ENCODE results near the gene CAST.
"Not testable (repeated sequence)": the region's sequence is repeated elsewhere in the genome, so short reads cannot be mapped to it uniquely, and the experiment has no call there.

Gene CAST

GRCh38 chr5:96721351-96721977 lies 59.3 kb downstream of the CAST start:
- no peaks in the 10 kb centered on the region for H3K9me3 Mint-ChIP-seq
- peaks cover 14% of the 10 kb centered on the region for H3K4me1 Mint-ChIP-seq (ENCODE audit: low read depth)
- H3K4me3 Mint-ChIP-seq, result no peak overlapping the region
- H3K27ac Mint-ChIP-seq, result peak overlapping the region; percentile 27
- H3K27me3 Mint-ChIP-seq (ENCODE audit: low read depth), result no peaks in the 10 kb centered on the region
- H3K36me3 Mint-ChIP-seq (ENCODE audit: low read depth), result peaks cover 15% of the 10 kb centered on the region

DNA sequence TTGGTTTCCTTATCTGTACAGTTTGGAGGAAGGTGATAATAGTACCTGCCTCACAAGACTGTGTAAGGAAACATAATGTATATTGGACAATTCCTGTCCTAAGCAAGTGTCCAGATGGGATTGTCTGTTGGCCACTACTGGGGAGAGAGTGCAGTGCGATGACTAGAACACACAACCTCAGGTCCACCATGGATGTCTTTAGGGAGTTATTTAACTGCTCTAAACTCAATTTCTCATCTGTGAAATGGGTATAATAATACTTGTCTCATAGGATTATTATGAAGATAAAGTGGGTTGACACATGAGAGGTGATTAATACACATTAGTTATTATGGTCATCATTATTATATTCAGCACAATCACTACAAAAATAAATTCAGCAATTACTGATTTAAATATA lies 63.1 kb downstream of the CAST start:
- H3K27me3 Mint-ChIP-seq (ENCODE audit: low read depth), result no peaks in the 10 kb centered on the region
- H3K9me3 Mint-ChIP-seq, result no peaks in the 10 kb centered on the region
- peaks cover 14% of the 10 kb centered on the region for H3K36me3 Mint-ChIP-seq (ENCODE audit: low read depth)
- peaks cover 7% of the 10 kb centered on the region for H3K4me1 Mint-ChIP-seq (ENCODE audit: low read depth)
- no peak overlapping the region for H3K4me3 Mint-ChIP-seq
- H3K27ac Mint-ChIP-seq, result no peak overlapping the region

- H3K4me1 Mint-ChIP-seq (ENCODE audit: low read depth), result peaks cover 3% of the 10 kb centered on the region
- no peaks in the 10 kb centered on the region for H3K9me3 Mint-ChIP-seq
- H3K27ac Mint-ChIP-seq, result no peak overlapping the region
- H3K27me3 Mint-ChIP-seq (ENCODE audit: low read depth), result no peaks in the 10 kb centered on the region
- peaks cover 25% of the 10 kb centered on the region for H3K36me3 Mint-ChIP-seq (ENCODE audit: low read depth)
- H3K4me3 Mint-ChIP-seq, result no peak overlapping the region
These were observed 64.6 kb downstream of the CAST start for GRCh38 chr5:96726802-96727201.

GRCh38 chr5:96729156-96729555 lies 67.0 kb downstream of the CAST start:
- Mint-ChIP-seq H3K4me1 (ENCODE audit: low read depth) (peaks cover under 1% of the 10 kb centered on the region), H3K27me3 (ENCODE audit: low read depth) (no peaks in the 10 kb centered on the region), H3K27ac (no peak overlapping the region), H3K9me3 (no peaks in the 10 kb centered on the region), H3K4me3 (no peak overlapping the region), H3K36me3 (ENCODE audit: low read depth) (peaks cover 31% of the 10 kb centered on the region)

DNA sequence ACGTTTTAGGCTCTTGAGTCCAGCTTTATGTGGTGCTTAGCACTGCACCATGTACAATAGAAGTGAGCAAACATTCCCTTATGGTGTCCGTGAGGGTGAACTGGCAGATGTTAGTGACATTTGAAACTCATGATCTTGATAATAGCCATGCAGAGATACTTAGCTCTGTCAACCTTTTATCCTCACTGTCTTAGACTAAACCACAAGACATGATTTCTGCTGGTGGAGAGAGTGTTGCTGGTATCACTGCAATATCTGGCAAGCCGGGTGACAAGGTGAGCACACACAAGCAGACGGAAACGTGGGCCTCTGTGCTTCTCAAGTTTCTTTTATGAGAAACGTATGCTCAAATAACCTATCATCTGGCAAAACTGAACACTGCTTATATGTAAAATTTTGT lies 68.4 kb downstream of the CAST start:
- Mint-ChIP-seq H3K27ac (no peak overlapping the region), H3K36me3 (ENCODE audit: low read depth) (peaks cover 31% of the 10 kb centered on the region), H3K9me3 (no peaks in the 10 kb centered on the region), H3K4me1 (ENCODE audit: low read depth) (peaks cover 2% of the 10 kb centered on the region), H3K4me3 (no peak overlapping the region), H3K27me3 (ENCODE audit: low read depth) (no peaks in the 10 kb centered on the region)

DNA sequence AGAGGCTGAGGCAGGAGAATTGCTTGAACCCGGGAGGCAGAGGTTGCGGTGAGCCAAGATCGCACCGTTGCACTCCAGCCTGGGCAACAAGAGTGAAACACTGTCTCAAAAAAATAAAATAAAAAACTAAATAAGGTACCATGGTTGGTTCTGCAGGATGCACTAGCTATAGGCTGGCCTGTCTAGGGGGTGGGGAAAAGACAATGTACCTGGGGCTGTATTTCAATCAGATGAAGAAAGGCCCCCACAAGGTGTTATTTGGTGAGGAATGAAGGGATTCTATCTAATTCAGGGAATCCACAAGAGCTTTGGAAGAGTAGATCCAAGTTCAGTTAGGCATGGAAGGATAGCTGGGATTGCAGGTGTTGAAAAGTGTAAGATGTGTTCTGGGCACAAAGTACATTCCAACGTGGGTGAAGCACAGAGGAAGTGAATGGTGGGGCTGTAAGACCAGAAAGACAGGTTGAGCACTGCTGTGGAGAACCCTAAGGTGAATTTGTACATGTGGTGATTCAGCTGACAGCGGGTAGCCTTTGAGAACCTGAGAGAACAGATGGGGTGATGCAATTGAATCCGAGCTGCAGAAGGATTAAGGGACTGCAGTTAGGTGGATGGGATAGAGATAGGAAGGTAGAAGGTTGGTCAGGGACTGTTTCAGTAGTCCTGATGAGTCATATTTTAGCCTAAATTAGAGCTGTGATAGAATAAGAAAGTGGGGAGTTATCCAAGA lies 71.8 kb downstream of the CAST start:
- Mint-ChIP-seq H3K4me3 (no peak overlapping the region), H3K27ac (no peak overlapping the region), H3K4me1 (ENCODE audit: low read depth) (peaks cover 2% of the 10 kb centered on the region), H3K9me3 (no peaks in the 10 kb centered on the region), H3K27me3 (ENCODE audit: low read depth) (no peaks in the 10 kb centered on the region), H3K36me3 (ENCODE audit: low read depth) (peaks cover 28% of the 10 kb centered on the region)

DNA sequence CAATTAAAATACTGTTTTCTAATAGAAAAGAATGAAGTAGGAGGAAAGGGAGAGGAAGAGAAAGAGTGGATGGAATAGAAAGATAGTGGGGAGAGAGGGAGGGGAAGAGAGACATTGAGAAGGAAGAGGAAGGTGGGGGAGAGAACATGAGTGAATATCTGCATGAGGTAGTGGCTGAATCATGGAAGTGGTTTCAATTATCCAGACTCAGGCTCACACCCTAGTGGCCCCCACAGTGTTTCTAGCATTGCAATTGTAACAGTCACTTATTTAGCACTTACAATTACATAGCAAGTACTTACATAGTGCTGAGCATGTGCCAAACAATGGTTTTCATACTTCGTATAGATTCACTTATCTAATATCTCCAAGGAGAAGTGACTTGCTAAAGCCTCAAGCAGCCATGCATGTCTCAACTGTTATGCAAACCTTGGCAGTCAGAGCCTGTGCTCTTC lies 72.7 kb downstream of the CAST start:
- H3K4me3 Mint-ChIP-seq, result no peak overlapping the region
- H3K36me3 Mint-ChIP-seq (ENCODE audit: low read depth), result peaks cover 23% of the 10 kb centered on the region
- no peaks in the 10 kb centered on the region for H3K9me3 Mint-ChIP-seq
- no peak overlapping the region for H3K27ac Mint-ChIP-seq
- H3K27me3 Mint-ChIP-seq (ENCODE audit: low read depth), result no peaks in the 10 kb centered on the region
- H3K4me1 Mint-ChIP-seq (ENCODE audit: low read depth), result peaks cover 2% of the 10 kb centered on the region

GRCh38 chr5:96736937-96737336 lies 74.8 kb downstream of the CAST start:
- peaks cover 27% of the 10 kb centered on the region for H3K36me3 Mint-ChIP-seq (ENCODE audit: low read depth)
- no peak overlapping the region for H3K4me3 Mint-ChIP-seq
- peaks cover 2% of the 10 kb centered on the region for H3K4me1 Mint-ChIP-seq (ENCODE audit: low read depth)

GRCh38 chr5:96741106-96741505 lies 78.9 kb downstream of the CAST start:
- H3K27ac Mint-ChIP-seq, result no peak overlapping the region

More at GRCh38 chr5:96736937-96737336, 74.8 kb downstream of the CAST start:
- H3K27me3 Mint-ChIP-seq (ENCODE audit: low read depth), result no peaks in the 10 kb centered on the region
- H3K9me3 Mint-ChIP-seq, result no peaks in the 10 kb centered on the region
- no peak overlapping the region for H3K27ac Mint-ChIP-seq

GRCh38 chr5:96741891-96742309 lies 79.7 kb downstream of the CAST start:
- no peak overlapping the region for H3K27ac Mint-ChIP-seq
- no peak overlapping the region for H3K4me3 Mint-ChIP-seq
- H3K36me3 Mint-ChIP-seq (ENCODE audit: low read depth), result peaks cover 51% of the 10 kb centered on the region
- H3K4me1 Mint-ChIP-seq (ENCODE audit: low read depth), result peaks cover 9% of the 10 kb centered on the region
- no peaks in the 10 kb centered on the region for H3K27me3 Mint-ChIP-seq (ENCODE audit: low read depth)
- H3K9me3 Mint-ChIP-seq, result no peaks in the 10 kb centered on the region

More at GRCh38 chr5:96741106-96741505, 78.9 kb downstream of the CAST start:
- Mint-ChIP-seq H3K4me1 (ENCODE audit: low read depth) (peaks cover 9% of the 10 kb centered on the region), H3K4me3 (no peak overlapping the region), H3K9me3 (no peaks in the 10 kb centered on the region), H3K27me3 (ENCODE audit: low read depth) (no peaks in the 10 kb centered on the region), H3K36me3 (ENCODE audit: low read depth) (peaks cover 48% of the 10 kb centered on the region)

DNA sequence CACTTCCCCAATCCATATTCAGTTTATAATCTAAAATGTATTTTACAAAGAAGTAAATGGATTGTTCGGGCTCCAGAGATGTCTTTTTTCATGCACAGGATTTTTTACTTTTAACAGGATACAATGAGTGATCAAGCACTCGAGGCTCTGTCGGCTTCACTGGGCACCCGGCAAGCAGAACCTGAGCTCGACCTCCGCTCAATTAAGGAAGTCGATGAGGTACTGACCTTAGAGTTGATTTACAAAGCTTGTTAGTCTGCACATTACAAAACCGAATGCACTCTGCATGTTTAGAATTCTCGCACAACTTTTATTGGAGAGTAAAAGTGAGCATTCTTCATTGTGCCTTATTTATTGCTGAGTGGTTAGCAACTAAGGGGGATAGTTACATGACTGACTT lies 80.4 kb downstream of the CAST start:
- H3K27ac Mint-ChIP-seq, result no peak overlapping the region
- peaks cover 51% of the 10 kb centered on the region for H3K36me3 Mint-ChIP-seq (ENCODE audit: low read depth)
- H3K4me3 Mint-ChIP-seq, result no peak overlapping the region
- no peaks in the 10 kb centered on the region for H3K9me3 Mint-ChIP-seq
- peaks cover 9% of the 10 kb centered on the region for H3K4me1 Mint-ChIP-seq (ENCODE audit: low read depth)
- H3K27me3 Mint-ChIP-seq (ENCODE audit: low read depth), result no peaks in the 10 kb centered on the region

DNA sequence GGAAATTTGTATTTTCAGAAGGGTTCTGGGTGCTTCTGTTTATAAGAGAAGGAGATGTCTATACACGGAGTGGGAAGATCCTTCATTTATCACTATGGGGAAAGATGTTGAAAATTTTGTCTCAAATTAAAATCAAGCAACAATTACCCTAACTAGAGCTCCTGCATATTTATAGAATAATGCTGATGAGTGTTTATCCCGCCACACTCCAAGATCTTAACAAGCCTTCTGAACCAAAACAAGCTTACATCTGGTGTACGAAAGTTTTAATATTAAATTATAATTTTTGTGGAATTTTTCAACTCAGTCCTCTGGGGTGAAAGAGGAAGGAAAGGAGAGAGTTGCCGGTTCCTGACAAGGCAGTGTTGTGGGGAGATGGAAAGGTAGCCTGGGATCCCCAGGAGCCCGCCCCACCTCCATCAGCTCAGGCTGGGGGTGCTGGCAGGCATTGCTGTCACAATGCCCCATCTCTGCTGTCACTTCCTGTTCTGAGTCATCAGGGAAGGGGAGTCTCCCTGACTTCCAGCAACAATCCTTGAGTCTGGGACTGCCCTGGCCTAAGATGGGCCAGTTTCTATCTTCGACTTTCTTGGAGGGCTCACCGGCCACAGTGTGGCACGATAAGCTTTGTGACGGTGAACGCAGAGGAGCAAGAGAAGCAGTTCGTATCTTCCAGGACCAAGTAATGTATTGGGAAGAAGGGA lies 81.0 kb downstream of the CAST start:
- Mint-ChIP-seq H3K36me3 (ENCODE audit: low read depth) (peaks cover 49% of the 10 kb centered on the region), H3K27ac (peak overlapping the region; percentile 18), H3K4me3 (no peak overlapping the region), H3K27me3 (ENCODE audit: low read depth) (no peaks in the 10 kb centered on the region), H3K4me1 (ENCODE audit: low read depth) (peaks cover 9% of the 10 kb centered on the region), H3K9me3 (no peaks in the 10 kb centered on the region)

- Mint-ChIP-seq H3K4me1 (ENCODE audit: low read depth) (peaks cover 9% of the 10 kb centered on the region), H3K9me3 (no peaks in the 10 kb centered on the region), H3K27ac (no peak overlapping the region), H3K4me3 (no peak overlapping the region), H3K27me3 (ENCODE audit: low read depth) (no peaks in the 10 kb centered on the region), H3K36me3 (ENCODE audit: low read depth) (peaks cover 54% of the 10 kb centered on the region)
These were observed 81.6 kb downstream of the CAST start for GRCh38 chr5:96743805-96744204.

- H3K4me1 Mint-ChIP-seq (ENCODE audit: low read depth); H3K27ac Mint-ChIP-seq; H3K9me3 Mint-ChIP-seq; H3K4me3 Mint-ChIP-seq; H3K27me3 Mint-ChIP-seq (ENCODE audit: low read depth): not testable (repeated sequence)
- H3K36me3 Mint-ChIP-seq (ENCODE audit: low read depth), result peaks cover 58% of the 10 kb centered on the region
These were observed 82.0 kb downstream of the CAST start for GRCh38 chr5:96744218-96744617.

GRCh38 chr5:96745025-96745424 lies 82.8 kb downstream of the CAST start:
- H3K4me3 Mint-ChIP-seq, result no peak overlapping the region
- H3K36me3 Mint-ChIP-seq (ENCODE audit: low read depth), result peaks cover 58% of the 10 kb centered on the region
- peaks cover 9% of the 10 kb centered on the region for H3K4me1 Mint-ChIP-seq (ENCODE audit: low read depth)
- no peaks in the 10 kb centered on the region for H3K9me3 Mint-ChIP-seq
- no peak overlapping the region for H3K27ac Mint-ChIP-seq
- no peaks in the 10 kb centered on the region for H3K27me3 Mint-ChIP-seq (ENCODE audit: low read depth)

Measured in T-helper 1 cell treated with Interleukin-12 subunit alpha and Interleukin-12 subunit beta and Interleukin-4 antibody, amounts not matched to agents 30 μg/mL and 1 μg/mL, for 36 hours (primary cell).